Fibroblast of lung (primary cell): ENCODE measurements around the gene MAGI2.

Source experiments
- CTCF ChIP-seq, 2 donors: IDR thresholded peaks in 1 of 2; conservative IDR thresholded peaks in 1 of 2; 1 replicate in 1 of 2; 2 replicates in 1 of 2; pipeline ENCODE4 v1.5.1; 2011 to 2012; ENCODE audit warnings: low read length in 2 of 2, control low read depth in 1 of 2, inconsistent platforms in 1 of 2, low read depth in 1 of 2, mild to moderate bottlenecking in 1 of 2
- EZH2 ChIP-seq: IDR thresholded peaks from 2 replicates; pipeline ENCODE4 v1.5.1; 2012; ENCODE audit warnings: low read length, control low read depth, mild to moderate bottlenecking; ENCODE audit errors: missing control alignments

- no peak for TF ChIP-seq CTCF (conservative IDR thresholded peaks at IDR 0.05 in 1 of 2, IDR thresholded peaks at IDR 0.05 in 1 of 2; ENCODE audit: low read depth in 1 of 2, low read length in 2 of 2)
- no peak for TF ChIP-seq EZH2
These were observed 1322.8 kb downstream of the MAGI2 start for GRCh38 chr7:78130446-78131215.
